HK-2 (cell line): ENCODE data around the gene PHIP.

Experiments
- DNase-seq: peaks from one replicate; pipeline ENCODE4 v3.0.0-alpha.2; 2018; ENCODE audit not compliant: unreplicated experiment

The PHIP gene

GRCh38 chr6:79070206-79070825 is 7.7 kb downstream of the PHIP start:
- no peak for DNase-seq

GRCh38 chr6:79066828-79067227 is 11.2 kb downstream of the PHIP start:
- no peak for DNase-seq

GRCh38 chr6:79066330-79066729 is 11.7 kb downstream of the PHIP start:
- DNase-seq, result no peak

- DNase-seq, result no peak
These were observed 12.8 kb downstream of the PHIP start for GRCh38 chr6:79065232-79065631.

GRCh38 chr6:79064635-79065034 is 13.4 kb downstream of the PHIP start:
- DNase-seq, result no peak

- DNase-seq, result no peak
These were observed 15.3 kb downstream of the PHIP start for GRCh38 chr6:79062708-79063107.

- DNase-seq, result no peak
These were observed 20.3 kb downstream of the PHIP start for GRCh38 chr6:79057746-79058145.

DNA sequence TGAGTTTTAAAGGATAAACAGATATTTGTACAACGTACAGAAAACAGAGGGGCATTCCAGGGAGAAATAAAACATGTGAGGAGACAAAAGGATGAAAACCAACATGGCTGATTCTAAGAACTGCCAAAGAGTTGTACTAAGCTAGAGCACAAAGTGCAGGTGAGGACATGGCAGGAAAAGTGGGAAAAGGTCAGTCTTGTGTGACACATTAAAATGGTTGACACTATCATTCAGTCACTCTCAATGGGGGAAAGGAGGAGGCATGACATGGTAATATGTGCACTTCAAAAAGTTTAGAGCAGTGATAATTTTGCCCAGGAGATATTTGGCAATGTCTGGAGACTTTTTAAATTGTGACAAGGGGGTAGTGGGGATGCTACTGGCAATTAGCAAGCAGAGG is 21.8 kb downstream of the PHIP start:
- no peak for DNase-seq

DNA sequence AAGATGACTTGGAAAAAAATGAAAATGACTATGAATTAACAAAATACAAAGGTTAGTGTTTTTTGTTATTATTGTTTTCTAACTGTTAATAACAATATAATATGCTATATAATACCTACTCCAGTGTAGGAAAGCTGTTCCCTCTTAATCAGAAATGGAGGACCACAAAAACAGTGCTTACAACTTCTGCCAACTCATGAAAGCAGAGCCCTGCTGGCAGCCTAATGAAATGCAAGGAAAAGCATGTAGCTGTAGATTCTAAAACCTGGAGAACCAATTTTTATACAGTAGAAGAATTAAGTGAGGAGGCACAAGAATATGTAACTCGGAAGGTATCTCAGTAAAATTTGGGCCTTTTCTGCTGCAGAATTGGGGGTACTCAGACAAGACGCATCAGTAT is 29.4 kb downstream of the PHIP start:
- no peak for DNase-seq

- DNase-seq, result no peak
These were observed 31.0 kb downstream of the PHIP start for GRCh38 chr6:79047072-79047471.

DNA sequence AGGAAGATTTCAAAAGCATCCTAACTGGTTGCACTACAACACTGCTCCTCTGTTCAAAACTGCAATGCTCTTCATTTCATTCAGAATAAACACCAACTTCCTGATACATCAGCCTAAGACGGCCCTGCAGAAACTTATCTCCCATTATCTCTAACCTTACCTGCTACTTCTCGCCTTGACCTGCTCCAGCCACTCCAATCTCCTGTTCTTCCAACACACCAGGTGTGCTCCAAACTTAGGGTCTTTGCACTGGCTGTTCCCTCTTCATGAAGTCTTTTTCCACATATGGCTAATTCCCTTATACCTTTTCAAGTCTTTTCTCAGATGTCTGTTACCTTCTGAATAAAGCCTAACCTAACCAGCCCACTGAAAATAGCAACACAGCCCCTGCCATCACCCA is 32.1 kb downstream of the PHIP start:
- DNase-seq, result no peak

DNA sequence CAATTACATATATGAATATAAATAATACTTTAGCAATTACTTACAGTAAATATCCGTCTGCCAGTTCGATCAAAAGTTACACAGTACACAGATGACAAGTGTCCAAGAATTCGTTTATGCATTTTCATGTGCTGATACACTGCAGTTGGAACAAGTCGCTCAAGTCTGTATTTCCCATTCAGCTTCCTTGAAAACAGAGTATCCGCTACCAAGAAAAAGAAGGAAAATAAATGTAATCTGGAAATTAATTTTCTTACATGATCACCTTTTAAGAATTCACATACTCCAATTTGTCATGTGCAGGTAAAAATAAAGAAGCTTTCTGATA is 35.3 kb downstream of the PHIP start:
- no peak for DNase-seq

- no peak for DNase-seq
These were observed 35.8 kb downstream of the PHIP start for GRCh38 chr6:79042088-79042798.

DNA sequence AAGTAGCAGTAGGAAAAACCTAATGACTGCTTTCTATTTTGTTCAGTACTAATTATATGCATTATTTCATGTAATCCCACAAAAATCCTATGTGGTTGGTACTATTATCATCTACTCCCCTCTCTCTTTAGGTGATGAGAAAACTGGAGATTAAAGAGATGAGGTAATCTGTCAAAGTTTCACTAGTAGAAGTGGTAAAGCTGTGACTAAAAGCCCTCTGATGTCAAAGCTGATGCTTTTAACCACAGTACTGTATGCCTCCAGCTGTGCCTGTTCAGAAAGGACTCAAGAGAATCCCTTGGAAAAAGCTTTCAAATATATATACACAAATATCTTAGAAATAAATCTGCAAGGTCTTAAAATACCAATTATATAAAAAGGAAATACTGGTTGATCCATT is 38.0 kb downstream of the PHIP start:
- DNase-seq, result no peak

- no peak for DNase-seq
These were observed 40.0 kb downstream of the PHIP start for GRCh38 chr6:79038061-79038460.

DNA sequence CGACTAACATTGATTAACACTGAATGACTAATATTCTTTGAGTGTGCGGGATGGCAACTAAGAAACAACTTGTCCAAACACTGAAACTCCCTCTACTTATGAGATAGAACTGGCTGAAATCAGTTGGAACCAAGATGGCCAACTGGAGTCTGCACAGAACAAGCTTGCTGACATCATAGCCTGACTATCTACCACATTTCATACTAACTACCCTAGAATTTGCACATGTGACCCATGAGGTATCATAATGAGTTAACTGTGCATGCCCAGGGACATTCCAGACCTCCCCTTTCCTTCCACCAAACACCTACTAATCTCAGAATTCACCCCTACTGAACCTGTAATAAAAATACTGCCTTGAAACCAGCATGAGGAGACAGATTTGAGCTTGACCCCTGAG is 43.2 kb downstream of the PHIP start:
- no peak for DNase-seq

DNA sequence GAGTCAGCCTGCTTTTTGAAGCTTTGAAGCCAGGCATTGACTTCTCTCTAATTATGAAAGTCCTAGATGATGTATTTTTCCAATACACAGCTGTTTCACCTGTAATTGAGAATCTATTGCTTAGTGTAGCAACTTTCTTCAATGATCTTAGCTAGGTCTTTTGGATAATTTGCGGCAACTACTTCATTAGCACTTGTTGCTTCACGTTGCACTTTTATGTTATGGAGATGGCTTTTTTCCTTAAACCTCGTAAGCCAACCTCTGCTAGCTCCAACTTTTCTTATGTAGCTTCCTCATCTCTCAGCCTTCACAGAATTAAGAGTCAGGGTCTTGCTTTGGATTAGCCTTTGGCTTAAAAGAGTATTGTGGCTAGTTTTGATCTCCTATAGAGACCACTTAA is 44.8 kb downstream of the PHIP start:
- DNase-seq, result no peak

- no peak for DNase-seq
These were observed 46.0 kb downstream of the PHIP start for GRCh38 chr6:79031821-79032590.

DNA sequence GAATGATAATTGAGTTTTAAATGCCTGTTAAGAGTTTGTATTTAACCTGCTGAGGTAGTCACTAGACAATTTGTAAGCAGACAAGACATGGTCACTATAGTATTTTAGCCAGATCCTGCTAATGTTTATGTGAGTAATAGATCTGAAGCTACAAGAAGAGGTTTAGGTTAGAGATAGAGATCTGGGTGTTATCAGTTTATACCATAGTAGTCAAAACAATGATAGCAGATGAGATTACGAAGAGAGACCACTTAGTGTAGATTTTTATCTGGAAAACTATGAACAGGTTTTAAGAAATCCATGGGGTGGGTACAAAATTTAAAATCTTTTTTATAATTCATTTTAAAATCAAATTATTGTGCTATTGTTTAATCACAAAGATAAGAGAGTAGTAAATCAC is 47.5 kb downstream of the PHIP start:
- no peak for DNase-seq

DNA sequence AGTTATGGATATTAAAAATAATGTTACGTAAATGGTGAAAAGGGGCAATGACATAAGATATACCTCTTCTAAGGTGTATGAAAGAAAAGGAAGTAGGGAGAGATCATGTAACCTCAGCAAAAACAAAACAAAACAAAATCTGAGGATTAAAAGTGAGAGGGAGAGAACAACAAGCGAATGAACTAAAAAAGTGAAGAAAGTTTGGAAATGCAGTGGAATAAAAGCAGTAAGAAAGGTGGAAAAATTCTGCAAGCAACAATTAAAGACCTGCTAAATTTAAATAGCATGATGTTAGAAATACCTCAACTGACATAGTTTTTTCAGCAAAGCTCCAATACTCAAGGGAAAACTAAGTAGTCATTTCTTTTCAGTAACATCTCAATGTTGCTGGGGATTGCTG is 48.0 kb downstream of the PHIP start:
- DNase-seq, result no peak

DNA sequence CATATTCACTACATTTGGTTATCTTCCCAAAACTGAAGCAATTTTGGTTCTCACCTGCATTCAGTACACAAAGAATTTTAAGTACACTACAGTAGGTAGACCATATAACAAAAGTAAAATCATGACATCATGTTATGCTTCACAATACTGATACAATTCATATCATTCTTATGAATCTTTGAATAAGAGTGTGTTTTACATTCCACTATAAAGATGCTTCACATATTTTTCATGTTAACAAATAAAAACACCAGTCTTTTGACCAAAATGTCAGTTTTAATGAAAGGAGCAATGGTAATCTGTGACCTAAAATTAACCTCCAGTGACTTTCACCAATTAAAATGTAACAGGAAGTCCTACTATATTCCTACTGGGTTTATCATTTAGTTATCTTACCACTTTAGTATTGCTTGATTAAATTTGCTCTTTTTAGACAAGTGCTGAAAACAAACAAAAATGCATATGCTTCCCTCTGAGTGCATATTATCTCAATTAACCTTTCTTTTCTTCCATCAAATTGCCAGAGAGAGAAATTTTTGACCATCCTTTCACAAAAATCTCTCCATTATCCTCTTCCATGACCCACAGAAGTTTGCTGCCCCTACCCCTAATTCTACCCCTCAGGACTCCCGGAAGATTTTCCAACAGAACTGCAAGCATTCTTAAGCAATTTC is 49.3 kb downstream of the PHIP start:
- DNase-seq, result no peak

GRCh38 chr6:79011940-79012339 is 66.1 kb downstream of the PHIP start:
- no peak for DNase-seq

- no peak for DNase-seq
These were observed 67.6 kb downstream of the PHIP start for GRCh38 chr6:79010422-79010821.
